ENCODE results near the gene DEFB123.

Gene DEFB123

GRCh38 chr20:31440012-31440659 lies at the start of gene DEFB123:
Gene DEFB123, plus strand, starts transcription at chr20:31440632. Its CDS starts 67 bp downstream, at chr20:31440699.
- peak; percentile 54 for TF ChIP-seq CTCF (IDR thresholded peaks at IDR 0.05)

- no peak for TF ChIP-seq CTCF (IDR thresholded peaks at IDR 0.05)
Observed at GRCh38 chr20:31392836-31393235, 47.6 kb upstream of the DEFB123 start.

- TF ChIP-seq CTCF (IDR thresholded peaks at IDR 0.05), result no peak
Observed at GRCh38 chr20:31394900-31395299, 45.5 kb upstream of the DEFB123 start.

- TF ChIP-seq CTCF (IDR thresholded peaks at IDR 0.05), result no peak
Observed at GRCh38 chr20:31403886-31404285, 36.5 kb upstream of the DEFB123 start.

GRCh38 chr20:31406115-31406514 lies 34.3 kb upstream of the DEFB123 start, which contains the start of gene DEFB121:
Gene DEFB121, minus strand, starts transcription at chr20:31406215. Its CDS starts 63 bp downstream, at chr20:31406152.
- TF ChIP-seq CTCF (IDR thresholded peaks at IDR 0.05), result no peak

GRCh38 chr20:31410011-31410410 lies 30.4 kb upstream of the DEFB123 start:
- no peak for TF ChIP-seq CTCF (IDR thresholded peaks at IDR 0.05)

- TF ChIP-seq CTCF (IDR thresholded peaks at IDR 0.05), result no peak
Observed at GRCh38 chr20:31414381-31414780, 26.1 kb upstream of the DEFB123 start.

- TF ChIP-seq CTCF (IDR thresholded peaks at IDR 0.05), result no peak
Observed at GRCh38 chr20:31415653-31416052, 24.8 kb upstream of the DEFB123 start.

All from LNCAP (cell line).